B cell (primary cell): ENCODE results near the gene CACNA2D1.

Experiments
- EZH2 ChIP-seq: IDR thresholded peaks from 2 replicates; pipeline ENCODE4 v1.6.1; 2012; ENCODE audit warnings: borderline replicate concordance, low read depth, mild to moderate bottlenecking, moderate library complexity, low read length; ENCODE audit not compliant: insufficient read depth, poor library complexity, severe bottlenecking
- TF ChIP-seq, protein P1 (sequence below): fragments of 200-600 bp; IDR thresholded peaks from one replicate; pipeline ENCODE4 v1.8.0; 2022; ENCODE audit warnings: antibody characterized with exemption, mild to moderate bottlenecking

DNA sequence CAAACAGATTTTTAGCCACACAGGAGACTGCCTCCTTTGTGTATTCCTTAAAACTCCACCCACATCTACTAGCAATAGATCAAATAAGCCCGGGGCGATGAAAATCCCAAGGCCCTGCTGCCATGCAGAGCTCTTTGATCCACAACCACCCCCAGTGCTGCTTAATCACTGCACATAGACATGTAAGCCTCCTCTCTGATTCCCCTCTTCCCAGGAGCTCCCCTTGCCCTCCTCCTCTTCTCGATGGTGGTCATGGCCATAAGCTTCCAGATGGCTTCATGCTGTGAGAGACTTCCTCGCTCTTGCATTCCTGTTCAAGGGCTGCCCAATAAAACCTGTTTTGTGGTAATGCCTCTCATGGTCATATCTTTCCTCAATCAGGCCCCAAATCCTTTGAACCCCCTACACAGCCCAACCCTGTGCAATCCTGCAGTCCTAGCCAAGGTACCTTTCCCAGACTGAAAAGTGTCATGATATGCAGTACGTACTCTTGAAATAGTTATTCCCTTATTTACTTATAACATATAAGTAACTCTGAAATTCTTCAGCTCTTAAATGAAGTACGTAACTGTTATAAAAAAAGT lies 158.5 kb downstream of the CACNA2D1 start:
- TF ChIP-seq, protein P1, sequence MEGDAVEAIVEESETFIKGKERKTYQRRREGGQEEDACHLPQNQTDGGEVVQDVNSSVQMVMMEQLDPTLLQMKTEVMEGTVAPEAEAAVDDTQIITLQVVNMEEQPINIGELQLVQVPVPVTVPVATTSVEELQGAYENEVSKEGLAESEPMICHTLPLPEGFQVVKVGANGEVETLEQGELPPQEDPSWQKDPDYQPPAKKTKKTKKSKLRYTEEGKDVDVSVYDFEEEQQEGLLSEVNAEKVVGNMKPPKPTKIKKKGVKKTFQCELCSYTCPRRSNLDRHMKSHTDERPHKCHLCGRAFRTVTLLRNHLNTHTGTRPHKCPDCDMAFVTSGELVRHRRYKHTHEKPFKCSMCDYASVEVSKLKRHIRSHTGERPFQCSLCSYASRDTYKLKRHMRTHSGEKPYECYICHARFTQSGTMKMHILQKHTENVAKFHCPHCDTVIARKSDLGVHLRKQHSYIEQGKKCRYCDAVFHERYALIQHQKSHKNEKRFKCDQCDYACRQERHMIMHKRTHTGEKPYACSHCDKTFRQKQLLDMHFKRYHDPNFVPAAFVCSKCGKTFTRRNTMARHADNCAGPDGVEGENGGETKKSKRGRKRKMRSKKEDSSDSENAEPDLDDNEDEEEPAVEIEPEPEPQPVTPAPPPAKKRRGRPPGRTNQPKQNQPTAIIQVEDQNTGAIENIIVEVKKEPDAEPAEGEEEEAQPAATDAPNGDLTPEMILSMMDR: no peak
- no peak for TF ChIP-seq EZH2
